GM12801 (cell line): ENCODE measurements around the gene RASSF8.

Experiments
- CTCF ChIP-seq: IDR thresholded peaks from one replicate; pipeline ENCODE4 v1.5.1; 2011; ENCODE audit warnings: control low read depth; ENCODE audit not compliant: insufficient read length; ENCODE audit errors: extremely low read depth

RASSF8 gene

GRCh38 chr12:26062566-26062965, 104.1 kb downstream of the RASSF8 start:
- no peak for TF ChIP-seq CTCF

- TF ChIP-seq CTCF = no peak
Measured at GRCh38 chr12:26065451-26065850, 107.0 kb downstream of the RASSF8 start.

GRCh38 chr12:26068503-26068902, 110.0 kb downstream of the RASSF8 start:
- TF ChIP-seq CTCF = no peak

- TF ChIP-seq CTCF = no peak
Measured at GRCh38 chr12:26069796-26070195, 111.3 kb downstream of the RASSF8 start.

GRCh38 chr12:26077915-26078702, 119.6 kb downstream of the RASSF8 start:
- no peak for TF ChIP-seq CTCF

- no peak for TF ChIP-seq CTCF
Measured at GRCh38 chr12:26080911-26081310, 122.4 kb downstream of the RASSF8 start.

GRCh38 chr12:26086936-26087335, 128.5 kb downstream of the RASSF8 start:
- TF ChIP-seq CTCF = no peak
